ENCODE results near the gene THAP3. TPM values are rescaled to one million over a fixed set of nuclear protein-coding genes. Genes with fewer than 3 reads are reported as not detected.
A peak's percentile ranks its signal among the peaks of the same experiment; 100 is the strongest.

The THAP3 gene
- total and polyA plus RNA-seq, 2 donors (not counting 1 experiment from before 2014, with no cell fraction given), result 20.2 to 30.4 TPM

GRCh38 chr1:6603238-6603914 is 21.3 kb upstream of the THAP3 start:
- Histone ChIP-seq H3K4me3 (ENCODE audit: control extremely low read depth in 1 of 5, extremely low read depth in 1 of 5, insufficient read depth in 1 of 5, low read depth in 2 of 5, low read length in 4 of 5) (peak overlapping the region; percentile 68 to 94 (median 82)), H3K36me3 (replicated peaks in 1 of 2; ENCODE audit: control extremely low read depth in 1 of 2, control insufficient read depth in 1 of 2, extremely low read depth in 1 of 2, insufficient read depth in 2 of 2, low read length in 1 of 2) (no peaks in the 10 kb centered on the region), H3K9me3 (ENCODE audit: control extremely low read depth in 1 of 3, control insufficient read depth in 2 of 3, insufficient read depth in 1 of 3, low read length in 2 of 3) (no peaks in the 10 kb centered on the region), H4K20me1 (ENCODE audit: control insufficient read depth, insufficient read depth, low read length, poor library complexity, severe bottlenecking) (peaks cover 30% of the 10 kb centered on the region), H3K4me1 (ENCODE audit: control insufficient read depth in 2 of 2, insufficient read depth in 2 of 2, low read length in 2 of 2) (peaks cover 29 to 43% of the 10 kb centered on the region in 2 donors), H3K27me3 (replicated peaks in 1 of 4; ENCODE audit: control extremely low read depth in 1 of 4, control insufficient read depth in 3 of 4, insufficient read depth in 4 of 4, low read length in 3 of 4) (no peaks in the 10 kb centered on the region), H3K79me2 (ENCODE audit: control insufficient read depth, insufficient read depth, low read length) (peaks cover 33% of the 10 kb centered on the region), H3K27ac (ENCODE audit: low read length in 2 of 2) (peak overlapping the region; percentile 94 to 95), H3K9ac (ENCODE audit: low read length) (peak overlapping the region; percentile 78), H3K4me2 (replicated peaks; ENCODE audit: low read depth, low read length, poor library complexity, severe bottlenecking) (peak overlapping the region; percentile 100), H2AFZ (ENCODE audit: insufficient read depth, low read depth, low read length, poor library complexity, severe bottlenecking) (peak overlapping the region; percentile 89)
- TF ChIP-seq EZH2 (IDR thresholded peaks at IDR 0.05; ENCODE audit: borderline replicate concordance, insufficient read depth, low read depth, low read length, poor library complexity, severe bottlenecking) (no peak), CTCF (IDR thresholded peaks at IDR 0.05) (no peak)
- peak; percentile 34 for ATAC-seq (ENCODE audit: low read depth)
- H3K4me3 Mint-ChIP-seq, result peak overlapping the region; percentile 91
- ChIA-PET POLR2A (interaction anchor here (0.5 to 3.4 kb wide), 8 partner anchors 9 to 49 kb away, joined by 3 to 21 read pairs (median 6); partner anchors contain the start of genes NOL9, PHF13, TAS1R1 and THAP3), CTCF (interaction anchor here (1.1 to 5.4 kb wide), 5 partner anchors 13 to 48 kb away, joined by 3 to 33 read pairs (median 7); partner anchors contain the start of genes NOL9, TAS1R1 and THAP3)
- DNase-seq, result peak; percentile 87
- under 1% methylated on average over 33 of the region's 36 CpGs for WGBS (ENCODE audit: insufficient coverage)
- peaks cover 38% of the 10 kb centered on the region for H3K4me1 Mint-ChIP-seq
- peak overlapping the region; percentile 99 for H3K27ac Mint-ChIP-seq
- no peaks in the 10 kb centered on the region for H3K27me3 Mint-ChIP-seq
- intact Hi-C loops (cut with micrococcal nuclease), result loop anchor here (1.0 to 2.0 kb wide), 3 partner anchors 10 to 181 kb away; partner anchors contain the start of genes CAMTA1 and PHF13
- no peaks in the 10 kb centered on the region for H3K9me3 Mint-ChIP-seq (ENCODE audit: insufficient read depth)
